Caco-2 (cell line): ENCODE measurements around the gene MROH8. TPM values are rescaled to one million over a fixed set of nuclear protein-coding genes. Genes with fewer than 3 reads are reported as not detected.

Experiments
- BruUV-seq: library from RNA; stranded (reverse); fragments of 400-500 nt; replicated peaks from 2 replicates; lab custom pipeline; 2021; lab: Mats Ljungman, UMichigan
- CTCF ChIA-PET: fragments of 300-600 bp; sonication (Branson Sonifier 250); formaldehyde crosslinking; loops from one replicate; lab custom pipeline; 2022; ENCODE audit warnings: antibody characterized with exemption; lab: Charles Lee
- POLR2A ChIA-PET: fragments of 300-600 bp; sonication (Branson Sonifier 250); formaldehyde crosslinking; loops from one replicate; lab custom pipeline; 2022; ENCODE audit warnings: antibody characterized with exemption; lab: Charles Lee
- DNase-seq, 2 experiments: peaks; one replicate each; pipeline versions ENCODE4 v3.0.0 to v3.0.0-alpha.2; 2020 to 2022
- H3K27me3 ChIP-seq: replicated peaks from 2 replicates; pipeline ENCODE4 v1.6.0; 2011; ENCODE audit warnings: low read length; ENCODE audit not compliant: control insufficient read depth, insufficient read depth
- H3K36me3 ChIP-seq: 2 replicates; pipeline ENCODE4 v1.5.1; 2011; ENCODE audit warnings: low read length; ENCODE audit not compliant: control insufficient read depth, insufficient read depth
- H3K4me1 ChIP-seq: fragments of 250-450 bp; sonication (Bioruptor Pico); 2 replicates; pipeline ENCODE4 v1.5.1; 2020; ENCODE audit warnings: mild to moderate bottlenecking
- H3K4me3 ChIP-seq: 2 replicates; pipeline ENCODE4 v1.5.1; 2011; ENCODE audit warnings: low read depth, mild to moderate bottlenecking, control low read depth, low read length
- H3K9me3 ChIP-seq: fragments of 250-450 bp; sonication (Bioruptor Pico); 2 replicates; pipeline ENCODE4 v1.5.1; 2020; ENCODE audit warnings: mild to moderate bottlenecking, moderate library complexity
- H3K27ac Mint-ChIP-seq: one replicate; pipeline ENCODE4 v1.8.0; 2022; ENCODE audit warnings: mixed read lengths; ENCODE audit not compliant: unreplicated experiment
- H3K27me3 Mint-ChIP-seq: one replicate; pipeline ENCODE4 v1.8.0; 2022; ENCODE audit warnings: mixed read lengths; ENCODE audit not compliant: insufficient read depth, unreplicated experiment
- H3K36me3 Mint-ChIP-seq: one replicate; pipeline ENCODE4 v1.8.0; 2022; ENCODE audit warnings: mild to moderate bottlenecking, mixed read lengths; ENCODE audit not compliant: insufficient read depth, unreplicated experiment
- H3K4me1 Mint-ChIP-seq: one replicate; pipeline ENCODE4 v1.8.0; 2022; ENCODE audit warnings: low read depth, mixed read lengths; ENCODE audit not compliant: unreplicated experiment
- H3K4me3 Mint-ChIP-seq: one replicate; pipeline ENCODE4 v1.8.0; 2022; ENCODE audit warnings: mild to moderate bottlenecking, moderate library complexity, mixed read lengths; ENCODE audit not compliant: unreplicated experiment
- H3K9me3 Mint-ChIP-seq: one replicate; pipeline ENCODE4 v1.8.0; 2022; ENCODE audit warnings: mixed read lengths; ENCODE audit not compliant: unreplicated experiment
- CTCF ChIP-seq, 2 experiments: fragments of 200-600 bp in 1 of 2; IDR thresholded peaks; 1 replicate in 1 of 2; 2 replicates in 1 of 2; pipeline versions ENCODE4 v1.5.1 to v1.8.0; 2011 to 2022; ENCODE audit warnings: antibody characterized with exemption in 1 of 2, control low read depth in 1 of 2, inconsistent platforms in 1 of 2, low read depth in 1 of 2, low read length in 1 of 2, mild to moderate bottlenecking in 1 of 2, moderate library complexity in 1 of 2; ENCODE audit not compliant: insufficient read depth in 1 of 2, severe bottlenecking in 1 of 2, unreplicated experiment in 1 of 2
- intact Hi-C: fragments of 100-400 bp; cut with micrococcal nuclease; formaldehyde crosslinking; loops from one replicate; pipeline ENCODE4 v1.10.0; 2022; ENCODE audit not compliant: unreplicated experiment
- total RNA-seq: library from RNA; stranded (reverse); gene quantifications from 2 replicates; pipeline ENCODE4 v1.2.3, GENCODE V29; 2022

MROH8 gene
- total RNA-seq, 1 experiment from 2014 or later, result 2.6 TPM

GRCh38 chr20:37205130-37205529, 25.8 kb upstream of the MROH8 start:
- no peaks in the 10 kb centered on the region for H3K27me3 ChIP-seq
- no peaks in the 10 kb centered on the region for H3K9me3 Mint-ChIP-seq
- no peaks in the 10 kb centered on the region for H3K27me3 Mint-ChIP-seq
- H3K4me1 Mint-ChIP-seq, result peaks cover 16% of the 10 kb centered on the region
- no peak overlapping the region for H3K4me3 ChIP-seq
- ChIA-PET CTCF (interaction anchor here (1.0 to 2.4 kb wide), 2 partner anchors 9 to 15 kb away, joined by 3 to 17 read pairs; no protein-coding TSS in a partner anchor), POLR2A (no interaction called here)
- H3K27ac Mint-ChIP-seq, result no peak overlapping the region
- DNase-seq, result no peak
- H3K36me3 Mint-ChIP-seq, result peaks cover 100% of the 10 kb centered on the region
- no peaks in the 10 kb centered on the region for H3K9me3 ChIP-seq
- BruUV-seq, result TSS peak; percentile 1
- H3K4me1 ChIP-seq, result peaks cover 16% of the 10 kb centered on the region
- no peak overlapping the region for H3K4me3 Mint-ChIP-seq
- H3K36me3 ChIP-seq, result peaks cover 17% of the 10 kb centered on the region
- TF ChIP-seq CTCF (IDR thresholded peaks at IDR 0.05; ENCODE audit: insufficient read depth in 1 of 2, low read depth in 1 of 2, low read length in 1 of 2, severe bottlenecking in 1 of 2, unreplicated experiment in 1 of 2), result no peak
- intact Hi-C loops, result no loop called here

- no peaks in the 10 kb centered on the region for H3K9me3 Mint-ChIP-seq
- CTCF ChIA-PET, result interaction anchor here (0.6 to 2.4 kb wide), 2 partner anchors 8 to 142 kb away, joined by 3 to 17 read pairs; partner anchors contain the start of gene SRC
- peaks cover 100% of the 10 kb centered on the region for H3K36me3 Mint-ChIP-seq
- no peaks in the 10 kb centered on the region for H3K27me3 Mint-ChIP-seq
- Histone ChIP-seq H3K4me1 (peaks cover 9% of the 10 kb centered on the region), H3K4me3 (no peak overlapping the region), H3K9me3 (no peaks in the 10 kb centered on the region), H3K36me3 (peaks cover 17% of the 10 kb centered on the region), H3K27me3 (no peaks in the 10 kb centered on the region)
- no peak overlapping the region for H3K27ac Mint-ChIP-seq
- H3K4me1 Mint-ChIP-seq, result peaks cover 16% of the 10 kb centered on the region
- no peak overlapping the region for H3K4me3 Mint-ChIP-seq
- POLR2A ChIA-PET, result no interaction called here
- BruUV-seq, result no TSS peak
- DNase-seq, result no peak
- intact Hi-C loops, result no loop called here
- TF ChIP-seq CTCF (IDR thresholded peaks at IDR 0.05; ENCODE audit: insufficient read depth in 1 of 2, low read depth in 1 of 2, low read length in 1 of 2, severe bottlenecking in 1 of 2, unreplicated experiment in 1 of 2), result no peak
Measured at GRCh38 chr20:37204056-37204455, 24.7 kb upstream of the MROH8 start.

- no TSS peak for BruUV-seq
- Histone ChIP-seq H3K9me3 (no peaks in the 10 kb centered on the region), H3K36me3 (peaks cover 19% of the 10 kb centered on the region), H3K27me3 (no peaks in the 10 kb centered on the region), H3K4me3 (no peak overlapping the region), H3K4me1 (peaks cover 9% of the 10 kb centered on the region)
- no peaks in the 10 kb centered on the region for H3K27me3 Mint-ChIP-seq
- H3K36me3 Mint-ChIP-seq, result peaks cover 100% of the 10 kb centered on the region
- ChIA-PET CTCF (interaction anchor here (0.6 kb wide), 1 partner anchor 11 kb away, joined by 3 read pairs; no protein-coding TSS in a partner anchor), POLR2A (interaction anchor here (0.9 kb wide), 1 partner anchor 24 kb away, joined by 5 read pairs; no protein-coding TSS in a partner anchor)
- no peak overlapping the region for H3K4me3 Mint-ChIP-seq
- intact Hi-C loops, result loop anchor here (1.0 to 2.0 kb wide), 2 partner anchors 178 to 332 kb away; no protein-coding TSS in a partner anchor
- peak; percentile 74 to 82 for DNase-seq
- no peak overlapping the region for H3K27ac Mint-ChIP-seq
- no peaks in the 10 kb centered on the region for H3K9me3 Mint-ChIP-seq
- TF ChIP-seq CTCF (IDR thresholded peaks at IDR 0.05; ENCODE audit: insufficient read depth in 1 of 2, low read depth in 1 of 2, low read length in 1 of 2, severe bottlenecking in 1 of 2, unreplicated experiment in 1 of 2), result peak; percentile 96 to 99
- H3K4me1 Mint-ChIP-seq, result peaks cover 16% of the 10 kb centered on the region
Measured at GRCh38 chr20:37202267-37202943, 23.1 kb upstream of the MROH8 start.
